Uterus (tissue), 4 donors: ENCODE results near the gene SLF1. TPM values are rescaled to one million over a fixed set of nuclear protein-coding genes. Genes with fewer than 3 reads are reported as not detected.
A peak's percentile ranks its signal among the peaks of the same experiment; 100 is the strongest.

ENCODE experiments used
- DNase-seq, 2 donors: peaks; one replicate each; pipeline ENCODE4 v3.0.0-alpha.2; 2019 to 2020
- H3K27ac ChIP-seq, 2 donors: fragments of 200-600 bp; sonication (generic); 1 replicate in 1 of 2; 2 replicates in 1 of 2; pipeline ENCODE4 v1.5.1; 2016 to 2018
- H3K27me3 ChIP-seq, 2 donors: fragments of 200-600 bp; sonication (generic); one replicate each; pipeline ENCODE4 v1.5.1; 2018 to 2019; ENCODE audit warnings: control low read depth in 1 of 2
- H3K36me3 ChIP-seq, 2 donors: fragments of 200-600 bp; sonication (generic); one replicate each; pipeline ENCODE4 v1.5.1; 2019; ENCODE audit warnings: control low read depth in 1 of 2
- H3K4me1 ChIP-seq, 2 donors: fragments of 200-600 bp; sonication (generic); one replicate each; pipeline ENCODE4 v1.5.1; 2018 to 2019; ENCODE audit warnings: control low read depth in 1 of 2
- H3K4me3 ChIP-seq, 2 donors: fragments of 200-600 bp; sonication (generic); 1 replicate in 1 of 2; 2 replicates in 1 of 2; pipeline ENCODE4 v1.5.1; 2018 to 2019; ENCODE audit warnings: mild to moderate bottlenecking in 1 of 2
- H3K9me3 ChIP-seq, 2 donors: fragments of 200-600 bp; sonication (generic); one replicate each; pipeline ENCODE4 v1.5.1; 2019; ENCODE audit warnings: control low read depth in 1 of 2
- POLR2A ChIP-seq, 2 donors: fragments of 450-650 bp; IDR thresholded peaks; one replicate each; pipeline ENCODE4 v1.6.1; 2016; ENCODE audit warnings: antibody characterized with exemption in 2 of 2, mild to moderate bottlenecking in 1 of 2, moderate library complexity in 1 of 2
- intact Hi-C: fragments of 100-400 bp; cut with DNase I; formaldehyde crosslinking; loops from one replicate; pipeline ENCODE4 v1.15.1; 2023; ENCODE audit warnings: low total_unique reads
- total RNA-seq, 4 donors: library from RNA; depleted of rRNA in 3 of 4; stranded (reverse); fragments of >200 nt in 3 of 4; gene quantifications; one replicate each; pipeline versions ENCODE4 v1.1.0 to v1.2.4, GENCODE V29; 2014 to 2023
- TF ChIP-seq, protein P1 (sequence below), 4 experiments: fragments of 200-600 bp in 2 of 4; fragments of 450-650 bp in 2 of 4; sonication (generic) in 2 of 4; IDR thresholded peaks; one replicate each; pipeline ENCODE4 v1.5.1; 2016 to 2019; ENCODE audit warnings: antibody characterized with exemption in 4 of 4, mild to moderate bottlenecking in 2 of 4, moderate library complexity in 1 of 4
- donor health status: DM: yes; HTN: yes; CAD: no.

SLF1 gene
- total RNA-seq, 4 donors from 2014 or later: 5.0 to 18.2 (median 11.8) TPM

DNA sequence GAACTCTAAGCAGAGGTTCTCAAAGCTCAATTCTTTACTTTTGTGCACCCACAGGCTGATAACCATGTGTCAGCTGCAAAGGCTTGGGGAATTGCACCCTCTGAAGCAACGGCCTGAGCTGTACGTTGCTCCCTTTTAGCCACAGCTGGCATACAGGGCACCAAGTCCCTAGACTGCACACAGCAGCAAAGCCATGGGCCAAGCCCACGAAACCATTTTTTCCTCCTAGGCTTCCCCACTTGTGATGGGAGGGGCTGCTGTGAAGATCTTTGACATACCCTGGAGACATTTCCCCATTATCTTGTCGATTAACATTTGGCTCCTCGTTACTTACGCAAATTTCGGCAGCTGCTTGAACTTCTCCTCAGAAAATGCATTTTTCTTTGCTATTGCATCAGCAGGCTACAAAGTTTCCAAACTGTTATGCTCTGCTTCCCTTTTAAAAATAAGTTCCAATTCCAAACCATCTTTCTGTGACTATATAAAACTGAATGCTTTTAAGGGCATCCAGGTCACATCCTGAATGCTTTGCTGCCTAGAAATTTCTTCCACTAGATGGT lies 23.1 kb upstream of the SLF1 start:
- Histone ChIP-seq H3K27me3 (no peaks in the 10 kb centered on the region), H3K27ac (no peak overlapping the region), H3K36me3 (no peaks in the 10 kb centered on the region), H3K4me1 (no peaks in the 10 kb centered on the region), H3K9me3 (no peaks in the 10 kb centered on the region), H3K4me3 (no peak overlapping the region)
- no peak for DNase-seq
- intact Hi-C loops: no loop called here
- no peak for TF ChIP-seq POLR2A (IDR thresholded peaks at IDR 0.05)
- TF ChIP-seq, protein P1, sequence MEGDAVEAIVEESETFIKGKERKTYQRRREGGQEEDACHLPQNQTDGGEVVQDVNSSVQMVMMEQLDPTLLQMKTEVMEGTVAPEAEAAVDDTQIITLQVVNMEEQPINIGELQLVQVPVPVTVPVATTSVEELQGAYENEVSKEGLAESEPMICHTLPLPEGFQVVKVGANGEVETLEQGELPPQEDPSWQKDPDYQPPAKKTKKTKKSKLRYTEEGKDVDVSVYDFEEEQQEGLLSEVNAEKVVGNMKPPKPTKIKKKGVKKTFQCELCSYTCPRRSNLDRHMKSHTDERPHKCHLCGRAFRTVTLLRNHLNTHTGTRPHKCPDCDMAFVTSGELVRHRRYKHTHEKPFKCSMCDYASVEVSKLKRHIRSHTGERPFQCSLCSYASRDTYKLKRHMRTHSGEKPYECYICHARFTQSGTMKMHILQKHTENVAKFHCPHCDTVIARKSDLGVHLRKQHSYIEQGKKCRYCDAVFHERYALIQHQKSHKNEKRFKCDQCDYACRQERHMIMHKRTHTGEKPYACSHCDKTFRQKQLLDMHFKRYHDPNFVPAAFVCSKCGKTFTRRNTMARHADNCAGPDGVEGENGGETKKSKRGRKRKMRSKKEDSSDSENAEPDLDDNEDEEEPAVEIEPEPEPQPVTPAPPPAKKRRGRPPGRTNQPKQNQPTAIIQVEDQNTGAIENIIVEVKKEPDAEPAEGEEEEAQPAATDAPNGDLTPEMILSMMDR (IDR thresholded peaks at IDR 0.05): no peak

DNA sequence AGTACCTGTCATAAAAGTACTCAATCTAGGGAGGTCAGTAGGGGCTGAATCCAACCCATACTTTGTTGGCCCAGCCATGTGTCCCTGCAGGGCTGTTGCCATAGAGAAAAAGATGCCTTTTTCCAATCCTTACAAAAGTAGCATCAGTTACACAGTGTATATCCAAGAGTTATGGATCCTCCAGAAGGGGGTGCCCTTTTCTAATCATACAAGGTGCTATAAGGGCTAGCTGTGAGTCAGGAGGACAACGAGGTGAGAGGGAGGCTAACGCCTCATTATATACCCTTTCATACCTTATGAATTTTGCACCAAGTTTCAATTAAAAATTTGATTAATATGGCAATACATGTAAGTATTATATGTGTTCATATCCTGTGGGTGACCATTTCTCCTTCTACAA lies 4.9 kb upstream of the SLF1 start:
- H3K36me3 ChIP-seq: no peaks in the 10 kb centered on the region
- H3K27me3 ChIP-seq: no peaks in the 10 kb centered on the region
- DNase-seq: no peak
- no peaks in the 10 kb centered on the region for H3K4me1 ChIP-seq
- no peak overlapping the region for H3K27ac ChIP-seq
- H3K9me3 ChIP-seq: no peaks in the 10 kb centered on the region
- TF ChIP-seq, protein P1 (IDR thresholded peaks at IDR 0.05): no peak
- TF ChIP-seq POLR2A (IDR thresholded peaks at IDR 0.05): no peak
- intact Hi-C loops: no loop called here
- no peak overlapping the region for H3K4me3 ChIP-seq

DNA sequence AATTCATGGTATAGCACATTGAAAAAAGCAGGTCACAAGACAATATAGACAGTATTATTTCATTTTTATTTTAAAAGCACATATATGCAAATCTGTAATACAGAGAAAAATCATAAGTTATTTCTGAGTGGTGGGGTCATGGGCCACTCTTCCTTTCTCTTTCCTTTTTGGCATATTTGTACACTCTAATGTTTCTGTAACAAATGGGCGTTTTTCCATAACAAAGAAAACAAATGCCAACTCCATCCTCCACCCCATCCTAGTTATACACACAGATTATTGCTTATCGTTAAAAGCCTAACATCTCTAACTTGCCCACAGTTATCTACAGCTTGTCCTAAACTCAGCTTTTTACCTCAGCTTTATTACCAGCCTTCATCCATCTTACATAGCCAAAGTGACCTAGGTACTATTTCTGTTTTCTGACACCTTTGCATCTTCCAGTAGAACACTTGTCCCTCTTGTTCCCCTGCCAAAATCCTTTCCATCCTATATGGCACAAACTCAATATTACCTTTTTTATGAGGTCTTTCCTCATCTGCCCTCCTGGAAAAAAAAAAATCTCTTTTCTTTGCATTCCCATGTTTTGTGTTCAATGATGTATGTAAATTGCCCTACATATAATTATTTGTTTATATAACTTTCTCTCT lies 4.2 kb upstream of the SLF1 start:
- Histone ChIP-seq H3K4me3 (no peak overlapping the region), H3K27ac (no peak overlapping the region), H3K27me3 (no peaks in the 10 kb centered on the region), H3K4me1 (peaks cover 0 to 2% of the 10 kb centered on the region in 2 donors), H3K9me3 (no peaks in the 10 kb centered on the region), H3K36me3 (no peaks in the 10 kb centered on the region)
- TF ChIP-seq, protein P1 (IDR thresholded peaks at IDR 0.05): no peak
- no peak for TF ChIP-seq POLR2A (IDR thresholded peaks at IDR 0.05)
- intact Hi-C loops: no loop called here
- DNase-seq: no peak

DNA sequence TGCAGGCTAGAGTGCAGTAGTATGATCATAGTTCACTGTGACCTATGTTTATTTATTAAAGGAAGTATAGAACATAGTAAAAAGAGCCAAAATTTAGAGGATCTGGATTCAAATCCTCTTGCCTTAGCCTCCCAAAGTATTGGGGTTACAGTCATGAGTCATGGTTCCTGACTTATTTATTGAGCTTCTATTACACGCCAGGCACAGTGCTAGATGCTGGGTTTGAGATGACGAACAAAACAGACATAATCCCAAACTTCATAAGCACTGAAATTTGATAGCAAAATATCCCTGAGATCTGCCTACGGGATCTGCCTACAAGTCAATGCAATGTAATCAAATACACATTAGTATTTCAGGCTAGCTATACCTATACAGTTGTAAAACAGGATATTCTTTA lies 2.6 kb upstream of the SLF1 start:
- Histone ChIP-seq H3K4me1 (peaks cover 0 to 6% of the 10 kb centered on the region in 2 donors), H3K9me3 (no peaks in the 10 kb centered on the region), H3K36me3 (no peaks in the 10 kb centered on the region), H3K4me3 (no peak overlapping the region), H3K27me3 (no peaks in the 10 kb centered on the region), H3K27ac (no peak overlapping the region)
- TF ChIP-seq, protein P1 (IDR thresholded peaks at IDR 0.05): no peak
- no peak for TF ChIP-seq POLR2A (IDR thresholded peaks at IDR 0.05)
- intact Hi-C loops: no loop called here
- DNase-seq: no peak

DNA sequence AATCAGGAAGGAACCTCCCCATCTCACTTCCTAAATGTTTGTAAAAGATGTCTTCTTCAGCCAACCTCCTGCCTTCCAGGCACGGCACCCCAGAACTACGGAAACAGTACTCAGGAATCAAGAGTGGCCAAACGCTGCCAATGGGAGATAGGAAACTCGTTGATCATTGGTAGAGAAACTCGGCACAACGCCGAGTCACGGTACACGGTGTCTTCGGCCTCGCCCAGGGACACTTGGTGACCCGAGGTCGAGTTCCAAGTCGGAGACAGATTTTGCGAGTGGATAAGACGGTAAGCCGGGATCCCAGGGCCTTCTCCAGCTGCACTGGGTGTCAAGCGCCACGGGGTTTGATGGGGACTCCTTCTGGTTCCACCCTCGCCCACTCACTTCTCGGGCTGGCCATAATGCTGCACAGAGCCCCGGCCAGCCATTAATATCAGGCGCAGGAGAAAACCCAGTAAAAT lies 408 bp upstream of the SLF1 start:
- no peaks in the 10 kb centered on the region for H3K36me3 ChIP-seq
- no peak for TF ChIP-seq POLR2A (IDR thresholded peaks at IDR 0.05)
- TF ChIP-seq, protein P1 (IDR thresholded peaks at IDR 0.05): no peak
- H3K4me1 ChIP-seq: peaks cover 0 to 6% of the 10 kb centered on the region in 2 donors
- H3K9me3 ChIP-seq: no peaks in the 10 kb centered on the region
- peak in 1 of 2 donors; percentile 34 for DNase-seq
- H3K4me3 ChIP-seq: peak overlapping the region; percentile 52 to 71
- intact Hi-C loops: no loop called here
- H3K27ac ChIP-seq: peak overlapping the region; percentile 41 to 43
- no peaks in the 10 kb centered on the region for H3K27me3 ChIP-seq
